Measurements from ENCODE around the gene LRRC74B. TPM values are rescaled to one million over a fixed set of nuclear protein-coding genes. Genes with fewer than 3 reads are reported as not detected.

LRRC74B gene
- not detected for total RNA-seq

- Mint-ChIP-seq H3K36me3 (ENCODE audit: low read depth) (no peaks in the 10 kb centered on the region), H3K27ac (peak within 1 kb of the TSS; percentile 83), H3K27me3 (peaks cover 18% of the 10 kb centered on the region), H3K4me1 (peaks cover 27% of the 10 kb centered on the region), H3K9me3 (no peaks in the 10 kb centered on the region), H3K4me3 (no peak within 1 kb of the TSS)
- ChIA-PET POLR2A (interaction anchor here (0.6 kb wide), 1 partner anchor 581 kb away, joined by 3 read pairs; no protein-coding TSS in a partner anchor), CTCF (no interaction called here)
- DNase-seq, result peak; percentile 81
Observed at GRCh38 chr22:21045585-21046294, at the start of gene LRRC74B. Gene LRRC74B, plus strand, starts transcription at chr22:21045946. Its CDS starts 41 bp downstream, at chr22:21045987.

- H3K4me1 Mint-ChIP-seq, result peaks cover 12% of the 10 kb centered on the region
- peaks cover 5% of the 10 kb centered on the region for H3K36me3 Mint-ChIP-seq (ENCODE audit: low read depth)
- H3K4me3 Mint-ChIP-seq, result no peak overlapping the region
- H3K9me3 Mint-ChIP-seq, result no peaks in the 10 kb centered on the region
- ChIA-PET CTCF (interaction anchor here (2.3 kb wide), 1 partner anchor 14 kb away, joined by 7 read pairs; the partner anchor contains the start of gene LZTR1), POLR2A (no interaction called here)
- no peak for DNase-seq
- no peak overlapping the region for H3K27ac Mint-ChIP-seq
- no peaks in the 10 kb centered on the region for H3K27me3 Mint-ChIP-seq
Observed at GRCh38 chr22:20996031-20996410, 49.7 kb upstream of the LRRC74B start.

- DNase-seq, result no peak
- ChIA-PET CTCF (interaction anchor here (0.6 kb wide), 1 partner anchor 9 kb away, joined by 3 read pairs; no protein-coding TSS in a partner anchor), POLR2A (no interaction called here)
- Mint-ChIP-seq H3K27ac (no peak overlapping the region), H3K36me3 (ENCODE audit: low read depth) (peaks cover 8% of the 10 kb centered on the region), H3K9me3 (no peaks in the 10 kb centered on the region), H3K27me3 (no peaks in the 10 kb centered on the region), H3K4me3 (no peak overlapping the region), H3K4me1 (peaks cover 12% of the 10 kb centered on the region)
Observed at GRCh38 chr22:20996598-20997535, 48.9 kb upstream of the LRRC74B start.

DNA sequence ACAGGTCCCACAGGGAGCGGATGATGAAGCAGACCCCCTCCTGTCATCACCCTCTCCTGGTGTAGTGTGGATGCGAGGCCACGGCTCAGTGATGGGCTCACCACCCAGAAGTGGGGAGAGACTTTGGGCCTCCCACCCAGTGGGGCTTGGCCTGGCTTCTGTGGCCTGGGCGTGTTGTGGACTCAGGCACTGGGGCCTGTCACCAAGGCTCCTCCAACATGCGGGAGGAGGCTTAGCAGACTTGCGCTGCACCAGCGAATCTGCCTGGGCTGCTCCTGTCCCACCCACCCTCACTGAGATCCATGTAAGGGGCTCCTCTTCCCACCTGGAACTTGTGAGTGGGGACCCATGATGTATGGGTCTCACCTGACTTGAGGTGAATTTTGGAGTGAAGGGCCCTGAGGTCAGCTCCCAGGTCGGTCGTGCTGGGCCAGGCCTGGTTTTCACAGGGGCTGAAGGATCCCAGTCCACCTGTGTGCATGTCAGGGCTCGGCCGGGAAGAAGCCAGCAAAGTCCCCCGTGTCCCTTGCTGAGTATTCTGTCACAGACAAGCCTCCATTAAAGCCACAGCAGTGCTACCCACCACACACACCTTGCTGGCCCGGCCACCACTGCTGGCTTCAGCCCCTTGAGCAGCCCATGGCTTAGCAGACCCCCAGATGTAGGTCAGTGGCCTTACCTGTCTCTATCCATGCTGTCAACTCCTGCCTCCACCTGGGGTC, 48.0 kb upstream of the LRRC74B start:
- peaks cover 7% of the 10 kb centered on the region for H3K36me3 Mint-ChIP-seq (ENCODE audit: low read depth)
- H3K4me1 Mint-ChIP-seq, result peaks cover 12% of the 10 kb centered on the region
- no peaks in the 10 kb centered on the region for H3K9me3 Mint-ChIP-seq
- POLR2A ChIA-PET, result no interaction called here
- H3K27me3 Mint-ChIP-seq, result no peaks in the 10 kb centered on the region
- H3K27ac Mint-ChIP-seq, result no peak overlapping the region
- H3K4me3 Mint-ChIP-seq, result no peak overlapping the region
- DNase-seq, result no peak
- CTCF ChIA-PET, result no interaction called here

DNA sequence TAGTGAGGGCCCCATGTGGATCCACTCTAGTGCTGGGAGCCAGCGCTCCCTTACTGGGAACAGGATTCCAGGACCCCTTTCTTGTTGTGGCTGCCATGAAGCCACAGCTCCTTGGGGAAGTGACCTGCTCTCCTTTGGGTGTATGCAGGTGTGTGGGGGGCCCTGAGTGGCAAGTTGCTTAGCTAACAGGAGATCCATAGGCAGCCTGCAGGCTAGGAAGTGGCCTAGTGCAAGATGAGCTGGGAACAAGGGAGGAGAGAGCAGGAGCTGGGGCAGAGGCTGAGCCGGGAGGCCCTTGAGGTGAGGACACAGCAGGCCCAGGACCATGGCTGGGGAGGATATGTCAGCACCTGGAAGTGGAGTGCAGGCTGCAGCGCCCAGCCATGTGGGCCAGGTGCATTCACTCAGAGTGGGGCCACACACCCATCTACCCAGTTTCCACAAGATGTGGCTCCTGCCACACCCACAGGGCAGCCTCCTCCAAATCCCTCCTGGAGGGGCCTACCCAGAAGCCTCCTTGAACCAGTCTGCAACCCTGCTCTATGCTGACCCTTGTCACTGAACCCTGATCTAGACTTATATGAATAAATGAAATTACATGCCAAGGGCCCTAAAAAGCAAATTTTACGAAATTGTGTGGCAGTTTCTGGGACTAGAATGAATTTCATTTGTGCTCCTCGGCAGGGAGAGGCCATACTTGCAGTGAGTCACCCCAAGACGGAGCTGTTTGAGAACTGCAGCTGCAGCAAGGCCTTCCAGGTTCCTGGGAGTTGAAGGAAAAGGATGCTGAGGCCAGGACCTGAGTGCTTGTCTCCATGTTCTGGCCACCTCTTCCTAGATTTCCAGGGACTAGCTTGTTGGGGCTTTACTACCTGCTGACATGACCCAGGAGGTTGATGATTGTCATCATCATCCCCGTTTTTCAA, 47.1 kb upstream of the LRRC74B start:
- Mint-ChIP-seq H3K36me3 (ENCODE audit: low read depth) (peaks cover 5% of the 10 kb centered on the region), H3K4me1 (peaks cover 21% of the 10 kb centered on the region), H3K9me3 (no peaks in the 10 kb centered on the region), H3K27ac (peak overlapping the region; percentile 66), H3K27me3 (no peaks in the 10 kb centered on the region), H3K4me3 (no peak overlapping the region)
- ChIA-PET POLR2A (no interaction called here), CTCF (interaction anchor here (1.0 to 1.5 kb wide), 3 partner anchors 16 to 44 kb away, joined by 3 read pairs; partner anchors contain the start of gene LZTR1)
- DNase-seq, result no peak

- Mint-ChIP-seq H3K4me1 (peaks cover 23% of the 10 kb centered on the region), H3K27ac (peak overlapping the region; percentile 100), H3K36me3 (ENCODE audit: low read depth) (peaks cover 5% of the 10 kb centered on the region), H3K9me3 (no peaks in the 10 kb centered on the region), H3K27me3 (no peaks in the 10 kb centered on the region), H3K4me3 (peak overlapping the region; percentile 83)
- ChIA-PET CTCF (interaction anchor here (1.0 to 1.5 kb wide), 4 partner anchors 14 to 43 kb away, joined by 3 read pairs; partner anchors contain the start of gene LZTR1), POLR2A (no interaction called here)
- DNase-seq, result no peak
Observed at GRCh38 chr22:20999350-21000206, 46.2 kb upstream of the LRRC74B start.

DNA sequence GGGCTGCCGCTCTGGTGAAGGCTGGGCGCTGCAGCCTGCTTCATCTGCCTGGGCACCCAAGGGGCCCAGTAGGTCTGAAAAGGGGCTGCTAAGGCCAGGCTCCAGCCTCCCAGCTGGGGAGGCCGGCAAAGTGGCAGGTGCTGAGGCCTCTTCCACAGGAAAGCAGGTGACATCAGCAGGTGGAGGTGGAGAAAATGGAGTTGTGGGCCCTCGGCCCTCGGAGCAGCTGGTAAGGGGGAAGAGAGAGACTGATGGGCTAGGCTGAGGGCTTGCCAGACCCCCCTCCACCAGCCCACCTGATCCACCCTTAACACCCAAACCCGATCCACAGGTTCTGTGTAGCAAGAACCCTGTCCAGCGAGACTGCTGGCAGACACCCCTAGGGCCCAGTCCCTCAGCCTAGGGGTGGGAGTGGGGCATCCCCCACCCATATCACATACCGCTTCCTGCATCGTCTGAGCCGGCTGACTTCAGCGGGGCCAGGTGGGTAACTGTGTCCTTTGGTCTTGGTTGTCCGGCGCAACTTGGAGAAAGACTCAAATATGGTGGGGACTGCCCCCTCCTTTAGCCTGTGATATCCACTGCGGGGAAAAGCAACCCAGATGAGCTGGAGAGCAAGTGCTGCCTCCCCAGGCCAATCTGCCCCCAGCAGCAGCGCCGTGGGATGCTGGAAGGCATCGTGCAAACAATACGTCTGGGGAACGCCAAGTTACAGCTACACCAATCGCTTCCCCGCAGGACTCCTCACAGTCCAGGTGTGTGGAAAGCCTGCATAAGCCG, 45.3 kb upstream of the LRRC74B start:
- CTCF ChIA-PET, result interaction anchor here (1.1 to 1.3 kb wide), 2 partner anchors 9 to 15 kb away, joined by 3 read pairs; no protein-coding TSS in a partner anchor
- H3K36me3 Mint-ChIP-seq (ENCODE audit: low read depth), result peaks cover 5% of the 10 kb centered on the region
- peaks cover 23% of the 10 kb centered on the region for H3K4me1 Mint-ChIP-seq
- DNase-seq, result no peak
- H3K27ac Mint-ChIP-seq, result peak overlapping the region; percentile 100
- POLR2A ChIA-PET, result no interaction called here
- no peaks in the 10 kb centered on the region for H3K9me3 Mint-ChIP-seq
- H3K27me3 Mint-ChIP-seq, result no peaks in the 10 kb centered on the region
- H3K4me3 Mint-ChIP-seq, result peak overlapping the region; percentile 83

DNA sequence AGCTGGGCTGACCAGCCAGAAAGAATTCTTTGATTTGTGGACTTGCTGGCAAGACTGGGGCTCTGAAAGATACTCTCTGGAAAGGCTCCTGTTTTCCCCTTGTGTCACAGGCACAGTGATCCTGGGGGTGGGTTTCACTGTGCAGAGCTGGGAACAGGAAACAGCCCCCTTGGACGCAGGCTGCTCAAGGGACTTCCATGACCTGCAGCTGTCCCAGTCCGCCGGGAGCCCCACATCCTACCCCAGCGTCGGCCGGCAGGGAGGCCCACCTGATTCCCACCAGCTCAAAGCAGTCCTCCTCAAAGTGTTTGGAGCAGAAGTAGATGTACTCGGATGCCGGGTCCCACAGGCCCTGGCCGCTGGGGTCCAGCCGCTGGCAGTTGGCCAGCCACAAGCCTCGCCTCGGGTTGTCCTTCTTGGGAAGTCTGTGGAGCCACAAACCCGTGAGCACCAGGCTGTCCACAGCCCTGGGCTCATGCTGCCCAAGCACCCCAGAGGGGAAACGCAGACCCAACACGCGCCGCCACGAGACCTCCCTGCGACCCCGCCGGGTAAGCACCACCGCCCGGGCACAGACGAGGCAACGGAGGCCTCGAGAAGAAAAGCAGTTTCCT, 44.7 kb upstream of the LRRC74B start:
- H3K36me3 Mint-ChIP-seq (ENCODE audit: low read depth), result peaks cover 5% of the 10 kb centered on the region
- DNase-seq, result no peak
- H3K27ac Mint-ChIP-seq, result peak overlapping the region; percentile 100
- no peaks in the 10 kb centered on the region for H3K27me3 Mint-ChIP-seq
- ChIA-PET CTCF (interaction anchor here (1.1 to 1.3 kb wide), 2 partner anchors 8 to 16 kb away, joined by 3 read pairs; no protein-coding TSS in a partner anchor), POLR2A (no interaction called here)
- no peaks in the 10 kb centered on the region for H3K9me3 Mint-ChIP-seq
- H3K4me1 Mint-ChIP-seq, result peaks cover 23% of the 10 kb centered on the region
- H3K4me3 Mint-ChIP-seq, result peak overlapping the region; percentile 83

DNA sequence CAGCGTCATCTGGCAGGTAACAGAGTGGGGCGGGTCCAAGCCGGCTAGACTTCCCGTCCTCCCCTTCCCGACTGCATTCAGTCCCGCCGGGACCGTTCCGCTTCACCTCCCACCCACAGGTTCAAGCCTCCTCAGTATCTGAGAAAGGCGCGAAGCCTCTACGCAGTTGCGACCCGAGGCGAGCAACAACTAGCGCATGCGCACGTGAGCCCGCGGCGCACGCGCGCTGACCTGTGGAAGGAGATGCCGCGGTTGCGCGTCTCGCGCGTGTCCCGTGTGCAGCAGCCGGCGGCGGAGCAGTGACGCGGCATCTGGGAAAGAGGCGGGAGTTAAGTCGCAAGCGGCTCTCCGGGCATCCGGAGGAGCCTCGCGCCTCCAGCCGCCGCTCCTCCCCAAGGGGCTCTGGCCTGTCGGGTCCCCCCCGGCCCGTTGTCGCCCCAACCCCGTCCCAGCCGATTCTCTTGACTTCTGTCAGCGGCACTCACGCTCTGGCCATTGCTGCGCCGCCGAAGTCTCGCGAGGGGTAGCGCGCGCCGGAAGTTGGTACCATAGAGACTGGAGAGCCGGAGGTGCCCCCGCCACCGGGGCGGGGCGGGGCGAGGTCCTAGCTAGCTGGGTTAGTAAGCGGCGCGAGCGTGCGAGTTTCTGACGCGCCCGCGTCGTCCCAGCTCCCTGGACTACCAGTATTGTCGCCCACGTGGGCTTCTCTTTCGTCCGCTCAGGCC, 44.0 kb upstream of the LRRC74B start, which contains the start of gene THAP7:
THAP7 (minus strand) TSS at position 518 of the 725 bp plus-strand sequence; CDS start at position 311, 207 bp downstream.
- Mint-ChIP-seq H3K4me3 (peak within 1 kb of the TSS; percentile 83), H3K27me3 (no peaks in the 10 kb centered on the region), H3K4me1 (peaks cover 23% of the 10 kb centered on the region), H3K27ac (peak within 1 kb of the TSS; percentile 100), H3K36me3 (ENCODE audit: low read depth) (peaks cover 5% of the 10 kb centered on the region), H3K9me3 (no peaks in the 10 kb centered on the region)
- DNase-seq, result peak; percentile 97
- ChIA-PET CTCF (interaction anchor here (0.9 to 1.5 kb wide), 4 partner anchors 7 to 49 kb away, joined by 3 to 5 read pairs (median 4); no protein-coding TSS in a partner anchor), POLR2A (no interaction called here)

DNA sequence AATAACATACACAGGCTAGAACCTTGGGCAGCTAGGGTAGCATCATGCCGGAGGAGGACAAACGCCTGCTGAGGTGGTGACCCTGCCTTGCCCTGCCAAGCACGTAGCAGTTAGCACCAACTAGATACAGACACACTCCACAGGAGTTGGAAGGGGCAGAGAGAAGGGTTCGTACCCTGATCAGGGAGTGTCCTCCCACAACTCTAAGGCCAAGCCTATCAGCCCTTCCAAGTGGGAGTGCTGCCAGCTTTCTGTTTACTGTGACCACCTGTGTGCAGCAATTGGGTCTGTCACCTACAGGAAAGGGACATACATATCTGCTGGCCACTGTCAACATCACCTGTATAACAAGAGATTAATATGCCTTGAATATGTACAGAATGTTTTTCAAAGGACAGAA, 42.0 kb upstream of the LRRC74B start:
- CTCF ChIA-PET, result no interaction called here
- Mint-ChIP-seq H3K9me3 (no peaks in the 10 kb centered on the region), H3K27me3 (no peaks in the 10 kb centered on the region), H3K36me3 (ENCODE audit: low read depth) (peaks cover 5% of the 10 kb centered on the region), H3K4me1 (peaks cover 23% of the 10 kb centered on the region), H3K4me3 (peak overlapping the region; percentile 83), H3K27ac (peak overlapping the region; percentile 50)
- no peak for DNase-seq
- POLR2A ChIA-PET, result no interaction called here
